Measurements from ENCODE around the gene HAAO. TPM values are rescaled to one million over a fixed set of nuclear protein-coding genes. Genes with fewer than 3 reads are reported as not detected.
A peak's percentile ranks its signal among the peaks of the same experiment; 100 is the strongest.

Gene HAAO
- total and polyA plus RNA-seq, 2 of the 13 experiments (the other 11 are each of a cell fraction or from before 2014, with no cell fraction given): 36.1 to 42.7 TPM

- TF ChIP-seq LRRFIP1 (CRISPR knock-in tag; conservative IDR thresholded peaks at IDR 0.05) (no peak), ZNF121 (CRISPR knock-in tag; IDR thresholded peaks at IDR 0.05) (no peak), PRDM10 (CRISPR knock-in tag; IDR thresholded peaks at IDR 0.05; ENCODE audit: low read depth) (no peak), ZNF616 (CRISPR knock-in tag; IDR thresholded peaks at IDR 0.05; ENCODE audit: low read depth) (no peak), ZFY (CRISPR knock-in tag; IDR thresholded peaks at IDR 0.05) (peak; percentile 16; the same call in 1 of the 2 replicates), STAT6 (CRISPR knock-in tag; IDR thresholded peaks at IDR 0.05; ENCODE audit: borderline replicate concordance) (0 out of 2 replicates have a peak, but pooled peaks have one; percentile 44), MLX (CRISPR knock-in tag; IDR thresholded peaks at IDR 0.05) (no peak), TBX3 (IDR thresholded peaks at IDR 0.05; ENCODE audit: borderline replicate concordance) (no peak), MIER3 (CRISPR knock-in tag; IDR thresholded peaks at IDR 0.05; ENCODE audit: borderline replicate concordance) (no peak), ARNT2 (CRISPR knock-in tag; IDR thresholded peaks at IDR 0.05; ENCODE audit: low read depth) (no peak), RBAK (CRISPR knock-in tag; IDR thresholded peaks at IDR 0.05) (no peak), YEATS2 (CRISPR knock-in tag; IDR thresholded peaks at IDR 0.05; ENCODE audit: borderline replicate concordance) (no peak), IRF2 (CRISPR knock-in tag; IDR thresholded peaks at IDR 0.05) (no peak), PLSCR1 (CRISPR knock-in tag; IDR thresholded peaks at IDR 0.05; ENCODE audit: borderline replicate concordance) (no peak), SMAD1 (CRISPR knock-in tag; IDR thresholded peaks at IDR 0.05; ENCODE audit: borderline replicate concordance, low read depth) (no peak), CSRNP2 (CRISPR knock-in tag; conservative IDR thresholded peaks at IDR 0.05; ENCODE audit: low read depth) (no peak)
Observed at GRCh38 chr2:42787788-42788477, 4.5 kb downstream of the HAAO start (continued).
